ENCODE results near the gene TBX4. TPM values are rescaled to one million over a fixed set of nuclear protein-coding genes. Genes with fewer than 3 reads are reported as not detected.

TBX4 gene
- total and polyA plus RNA-seq, 2 of the 13 experiments (the other 11 are each of a cell fraction or from before 2014, with no cell fraction given): 0.11 to 1.1 TPM

DNA sequence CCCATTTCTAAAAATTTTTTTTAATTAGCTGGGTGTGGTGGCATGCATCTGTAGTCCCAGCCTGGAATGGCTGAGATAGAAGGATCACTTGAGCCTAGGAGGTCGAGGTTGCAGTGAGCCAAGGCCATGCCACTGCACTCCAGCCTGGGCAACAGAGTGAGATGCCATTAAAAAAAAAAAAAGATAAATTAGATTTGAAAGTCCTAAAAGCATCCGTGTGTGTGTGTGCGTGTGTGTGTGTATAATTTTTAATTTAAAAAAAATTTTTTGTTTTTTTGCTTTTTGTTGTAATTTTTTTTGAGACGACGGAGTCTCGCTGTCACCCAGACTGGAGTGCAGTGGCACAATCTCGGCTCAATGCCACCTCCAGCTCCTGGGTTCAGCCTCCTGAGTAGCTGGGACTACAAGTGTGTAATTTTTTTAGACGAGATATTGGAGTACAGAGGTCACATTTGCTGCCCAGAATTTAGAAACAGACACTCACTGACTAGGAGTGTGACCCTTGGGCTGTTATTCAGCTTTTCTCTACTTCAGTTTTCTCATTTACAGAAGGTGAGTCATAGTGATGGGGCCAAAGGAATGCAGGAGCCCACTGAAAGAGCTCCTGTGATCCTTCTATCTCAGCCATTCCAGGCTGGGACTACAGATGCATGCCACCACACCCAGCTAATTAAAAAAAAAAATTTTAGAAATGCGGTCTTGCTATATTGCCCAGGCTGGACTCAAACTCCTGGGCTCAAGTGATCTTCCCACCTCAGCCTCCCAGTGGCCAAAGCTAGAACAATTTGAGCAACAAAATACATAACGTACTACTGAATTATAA is 25.5 kb upstream of the TBX4 start (continued):
- TF ChIP-seq CHD4 (IDR thresholded peaks at IDR 0.05; ENCODE audit: borderline replicate concordance, low read length) (peak; percentile 82; the same call in 1 of the 2 replicates), NCOA2 (CRISPR knock-in tag; IDR thresholded peaks at IDR 0.05) (peak; percentile 67)

DNA sequence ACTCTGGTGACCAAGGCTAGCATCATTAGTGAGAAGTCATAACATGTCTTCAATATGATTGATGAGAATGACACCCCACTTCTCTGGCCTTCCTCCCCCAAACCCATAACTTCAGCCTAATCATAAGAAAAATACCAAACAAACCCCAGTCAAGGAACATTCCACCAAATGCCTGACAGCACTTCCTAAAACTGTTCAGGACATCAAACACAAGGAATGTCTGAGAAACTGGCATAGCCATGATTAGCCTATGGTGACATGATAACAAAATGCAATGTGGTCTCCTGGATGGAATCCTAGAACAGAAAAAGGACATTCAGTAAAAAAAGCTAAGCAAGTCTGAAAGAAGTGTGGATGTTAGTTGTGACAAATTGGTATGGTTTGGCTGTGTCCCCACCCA is 24.7 kb upstream of the TBX4 start:
- Histone ChIP-seq H3K27me3 (ENCODE audit: control insufficient read depth in 1 of 2, insufficient read depth in 2 of 2, low read length in 2 of 2) (no peaks in the 10 kb centered on the region), H4K20me1 (ENCODE audit: insufficient read depth, low read length) (no peaks in the 10 kb centered on the region), H3K4me3 (replicated peaks in 1 of 3; ENCODE audit: insufficient read depth in 1 of 3, low read depth in 2 of 3, low read length in 3 of 3) (no peak overlapping the region), H3K9ac (ENCODE audit: insufficient read depth, low read depth, low read length) (no peak overlapping the region), H3K27ac (ENCODE audit: extremely low read length, insufficient read depth, low read length) (peak overlapping the region; percentile 25), H3K36me3 (replicated peaks in 1 of 2; ENCODE audit: control insufficient read depth in 1 of 2, insufficient read depth in 2 of 2, low read length in 2 of 2) (no peaks in the 10 kb centered on the region), H2AFZ (ENCODE audit: low read length) (no peak overlapping the region), H3K9me3 (ENCODE audit: low read length) (no peaks in the 10 kb centered on the region), H3K4me1 (ENCODE audit: insufficient read depth, low read length) (peaks cover 53% of the 10 kb centered on the region), H3K79me2 (ENCODE audit: insufficient read depth, low read length) (no peaks in the 10 kb centered on the region), H3K4me2 (ENCODE audit: low read depth, low read length) (no peak overlapping the region)
- in situ Hi-C loops (cut with HindIII; ENCODE audit: extremely low pct_ligation_motif_present, low pct_unique_long_range_greater_than_20kb) (loop anchor here (10.0 kb wide), 1 partner anchor 127 kb away; no protein-coding TSS in a partner anchor), intact Hi-C loops (cut with micrococcal nuclease; ENCODE audit: unreplicated experiment) (loop anchor here (1.0 kb wide), 2 partner anchors 28 to 34 kb away; no protein-coding TSS in a partner anchor)
- ATAC-seq: no peak
- peak; percentile 12 for FAIRE-seq
- BruUV-seq (replicated peaks): no TSS peak
- TF ChIP-seq NRL (CRISPR knock-in tag; IDR thresholded peaks at IDR 0.05; ENCODE audit: borderline replicate concordance) (no peak), ZNF44 (CRISPR knock-in tag; IDR thresholded peaks at IDR 0.05) (no peak)
- ChIA-PET POLR2A (interaction anchor here (0.6 to 1.8 kb wide), 6 partner anchors 15 to 704 kb away, joined by 3 to 13 read pairs (median 4); no protein-coding TSS in a partner anchor), CTCF (ENCODE audit: low intra/inter-chr PET ratio, low total read pairs) (no interaction called here)
- no peak for DNase-seq (ENCODE audit: low spot score)

DNA sequence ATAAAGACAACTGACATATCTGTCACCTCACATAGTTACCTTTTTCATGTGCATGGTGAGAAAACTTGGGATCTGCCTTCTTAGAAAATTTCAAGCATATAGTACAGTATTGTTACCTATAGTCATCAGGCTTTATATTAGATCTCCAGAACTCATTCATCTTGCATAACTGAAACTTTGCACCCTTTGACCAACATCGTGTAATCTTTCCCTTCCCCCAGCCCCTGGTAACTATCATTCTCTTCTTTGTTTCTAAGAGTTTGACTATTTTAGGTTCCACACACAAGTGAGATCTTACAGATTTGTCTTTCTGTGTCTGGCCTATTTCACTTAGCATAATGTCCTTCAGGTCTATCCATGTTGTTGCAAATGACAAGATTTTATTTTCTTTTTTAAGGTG is 22.9 kb upstream of the TBX4 start:
- no TSS peak for BruUV-seq (replicated peaks)
- Histone ChIP-seq H3K4me1 (ENCODE audit: insufficient read depth, low read length) (peaks cover 53% of the 10 kb centered on the region), H3K9me3 (ENCODE audit: low read length) (no peaks in the 10 kb centered on the region), H4K20me1 (ENCODE audit: insufficient read depth, low read length) (no peaks in the 10 kb centered on the region), H3K36me3 (replicated peaks in 1 of 2; ENCODE audit: control insufficient read depth in 1 of 2, insufficient read depth in 2 of 2, low read length in 2 of 2) (no peaks in the 10 kb centered on the region), H3K27me3 (ENCODE audit: control insufficient read depth in 1 of 2, insufficient read depth in 2 of 2, low read length in 2 of 2) (no peaks in the 10 kb centered on the region), H2AFZ (ENCODE audit: low read length) (no peak overlapping the region), H3K4me3 (replicated peaks in 1 of 3; ENCODE audit: insufficient read depth in 1 of 3, low read depth in 2 of 3, low read length in 3 of 3) (no peak overlapping the region), H3K4me2 (ENCODE audit: low read depth, low read length) (no peak overlapping the region), H3K9ac (ENCODE audit: insufficient read depth, low read depth, low read length) (no peak overlapping the region), H3K79me2 (ENCODE audit: insufficient read depth, low read length) (no peaks in the 10 kb centered on the region), H3K27ac (ENCODE audit: extremely low read length, insufficient read depth, low read length) (peak overlapping the region; percentile 31)
- WGBS (ENCODE audit: low lambda C conversion rate): 0% methylated on average over 1 of the region's 1 CpG
- POLR2A ChIA-PET: no interaction called here
- ATAC-seq: no peak
- DNase-seq (ENCODE audit: low spot score): peak; percentile 77
- intact Hi-C loops (cut with micrococcal nuclease; ENCODE audit: unreplicated experiment) (no loop called here), in situ Hi-C loops (cut with HindIII; ENCODE audit: extremely low pct_ligation_motif_present, low pct_unique_long_range_greater_than_20kb) (loop anchor here (10.0 kb wide), 1 partner anchor 126 kb away; no protein-coding TSS in a partner anchor)
- CTCF ChIA-PET (ENCODE audit: low intra/inter-chr PET ratio, low total read pairs): no interaction called here
- FAIRE-seq: peak; percentile 28
- TF ChIP-seq RFXANK (CRISPR knock-in tag; IDR thresholded peaks at IDR 0.05) (no peak), MAFF (IDR thresholded peaks at IDR 0.05; ENCODE audit: low read depth, low read length) (no peak), ZSCAN9 (CRISPR knock-in tag; IDR thresholded peaks at IDR 0.05; ENCODE audit: borderline replicate concordance) (no peak)
- TF ChIP-seq, protein P1, sequence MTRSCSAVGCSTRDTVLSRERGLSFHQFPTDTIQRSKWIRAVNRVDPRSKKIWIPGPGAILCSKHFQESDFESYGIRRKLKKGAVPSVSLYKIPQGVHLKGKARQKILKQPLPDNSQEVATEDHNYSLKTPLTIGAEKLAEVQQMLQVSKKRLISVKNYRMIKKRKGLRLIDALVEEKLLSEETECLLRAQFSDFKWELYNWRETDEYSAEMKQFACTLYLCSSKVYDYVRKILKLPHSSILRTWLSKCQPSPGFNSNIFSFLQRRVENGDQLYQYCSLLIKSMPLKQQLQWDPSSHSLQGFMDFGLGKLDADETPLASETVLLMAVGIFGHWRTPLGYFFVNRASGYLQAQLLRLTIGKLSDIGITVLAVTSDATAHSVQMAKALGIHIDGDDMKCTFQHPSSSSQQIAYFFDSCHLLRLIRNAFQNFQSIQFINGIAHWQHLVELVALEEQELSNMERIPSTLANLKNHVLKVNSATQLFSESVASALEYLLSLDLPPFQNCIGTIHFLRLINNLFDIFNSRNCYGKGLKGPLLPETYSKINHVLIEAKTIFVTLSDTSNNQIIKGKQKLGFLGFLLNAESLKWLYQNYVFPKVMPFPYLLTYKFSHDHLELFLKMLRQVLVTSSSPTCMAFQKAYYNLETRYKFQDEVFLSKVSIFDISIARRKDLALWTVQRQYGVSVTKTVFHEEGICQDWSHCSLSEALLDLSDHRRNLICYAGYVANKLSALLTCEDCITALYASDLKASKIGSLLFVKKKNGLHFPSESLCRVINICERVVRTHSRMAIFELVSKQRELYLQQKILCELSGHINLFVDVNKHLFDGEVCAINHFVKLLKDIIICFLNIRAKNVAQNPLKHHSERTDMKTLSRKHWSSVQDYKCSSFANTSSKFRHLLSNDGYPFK (CRISPR knock-in tag; IDR thresholded peaks at IDR 0.05; ENCODE audit: borderline replicate concordance): no peak
- TF ChIP-seq, protein P2, sequence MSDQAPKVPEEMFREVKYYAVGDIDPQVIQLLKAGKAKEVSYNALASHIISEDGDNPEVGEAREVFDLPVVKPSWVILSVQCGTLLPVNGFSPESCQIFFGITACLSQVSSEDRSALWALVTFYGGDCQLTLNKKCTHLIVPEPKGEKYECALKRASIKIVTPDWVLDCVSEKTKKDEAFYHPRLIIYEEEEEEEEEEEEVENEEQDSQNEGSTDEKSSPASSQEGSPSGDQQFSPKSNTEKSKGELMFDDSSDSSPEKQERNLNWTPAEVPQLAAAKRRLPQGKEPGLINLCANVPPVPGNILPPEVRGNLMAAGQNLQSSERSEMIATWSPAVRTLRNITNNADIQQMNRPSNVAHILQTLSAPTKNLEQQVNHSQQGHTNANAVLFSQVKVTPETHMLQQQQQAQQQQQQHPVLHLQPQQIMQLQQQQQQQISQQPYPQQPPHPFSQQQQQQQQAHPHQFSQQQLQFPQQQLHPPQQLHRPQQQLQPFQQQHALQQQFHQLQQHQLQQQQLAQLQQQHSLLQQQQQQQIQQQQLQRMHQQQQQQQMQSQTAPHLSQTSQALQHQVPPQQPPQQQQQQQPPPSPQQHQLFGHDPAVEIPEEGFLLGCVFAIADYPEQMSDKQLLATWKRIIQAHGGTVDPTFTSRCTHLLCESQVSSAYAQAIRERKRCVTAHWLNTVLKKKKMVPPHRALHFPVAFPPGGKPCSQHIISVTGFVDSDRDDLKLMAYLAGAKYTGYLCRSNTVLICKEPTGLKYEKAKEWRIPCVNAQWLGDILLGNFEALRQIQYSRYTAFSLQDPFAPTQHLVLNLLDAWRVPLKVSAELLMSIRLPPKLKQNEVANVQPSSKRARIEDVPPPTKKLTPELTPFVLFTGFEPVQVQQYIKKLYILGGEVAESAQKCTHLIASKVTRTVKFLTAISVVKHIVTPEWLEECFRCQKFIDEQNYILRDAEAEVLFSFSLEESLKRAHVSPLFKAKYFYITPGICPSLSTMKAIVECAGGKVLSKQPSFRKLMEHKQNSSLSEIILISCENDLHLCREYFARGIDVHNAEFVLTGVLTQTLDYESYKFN (CRISPR knock-in tag; conservative IDR thresholded peaks at IDR 0.05): 0 out of 2 replicates have a peak, but pooled peaks have one; percentile 19

Data from HepG2 (cell line).